GM23248 (cell line): Measurements from ENCODE around the gene SCLY. TPM values are rescaled to one million over a fixed set of nuclear protein-coding genes. Genes with fewer than 3 reads are reported as not detected.
"Not testable (repeated sequence)": the region's sequence is repeated elsewhere in the genome, so short reads cannot be mapped to it uniquely, and the experiment has no call there.

ENCODE experiments used
- DNase-seq: peaks from one replicate; pipeline ENCODE4 v3.0.0-alpha.2; 2015
- H2AFZ ChIP-seq: fragments of 200-600 bp; sonication (generic); 2 replicates; pipeline ENCODE4 v1.6.1; 2016; ENCODE audit warnings: antibody characterized with exemption
- H3F3A ChIP-seq: fragments of 200-600 bp; sonication (generic); 2 replicates; pipeline ENCODE4 v1.6.1; 2016; ENCODE audit warnings: mild to moderate bottlenecking, antibody characterized with exemption, mixed run types; ENCODE audit not compliant: insufficient read depth
- H3K27ac ChIP-seq: fragments of 200-600 bp; sonication (generic); 2 replicates; pipeline ENCODE4 v1.5.1; 2016; ENCODE audit warnings: mild to moderate bottlenecking
- H3K27me3 ChIP-seq: fragments of 200-600 bp; sonication (generic); replicated peaks from 2 replicates; pipeline ENCODE4 v1.6.1; 2016; ENCODE audit warnings: mild to moderate bottlenecking; ENCODE audit not compliant: insufficient read depth
- H3K36me3 ChIP-seq: fragments of 200-600 bp; sonication (generic); 2 replicates; pipeline ENCODE4 v1.6.1; 2016; ENCODE audit warnings: low read depth, mild to moderate bottlenecking
- H3K4me1 ChIP-seq: fragments of 200-600 bp; sonication (generic); 2 replicates; pipeline ENCODE4 v1.6.1; 2016; ENCODE audit warnings: mild to moderate bottlenecking; ENCODE audit not compliant: insufficient read depth
- H3K4me2 ChIP-seq: fragments of 200-600 bp; sonication (generic); one replicate; pipeline ENCODE4 v1.6.1; 2016; ENCODE audit warnings: mild to moderate bottlenecking; ENCODE audit not compliant: unreplicated experiment
- H3K4me3 ChIP-seq: fragments of 200-600 bp; sonication (generic); 2 replicates; pipeline ENCODE4 v1.5.1; 2016; ENCODE audit warnings: mild to moderate bottlenecking
- H3K79me2 ChIP-seq: fragments of 200-600 bp; sonication (generic); 2 replicates; pipeline ENCODE4 v1.6.1; 2016; ENCODE audit warnings: mild to moderate bottlenecking; ENCODE audit not compliant: insufficient read depth
- H3K9ac ChIP-seq: fragments of 200-600 bp; sonication (generic); 2 replicates; pipeline ENCODE4 v1.6.1; 2016; ENCODE audit warnings: mild to moderate bottlenecking
- H3K9me2 ChIP-seq: fragments of 200-600 bp; sonication (generic); 2 replicates; pipeline ENCODE4 v1.6.1; 2016; ENCODE audit warnings: mixed run types, mild to moderate bottlenecking, moderate library complexity; ENCODE audit not compliant: insufficient read depth
- H3K9me3 ChIP-seq: fragments of 200-600 bp; sonication (generic); one replicate; pipeline ENCODE4 v1.6.1; 2017; ENCODE audit warnings: low read depth
- H4K20me1 ChIP-seq: fragments of 200-600 bp; sonication (generic); 2 replicates; pipeline ENCODE4 v1.6.0; 2016; ENCODE audit not compliant: insufficient read depth
- EZH2 ChIP-seq: fragments of 200-600 bp; sonication (generic); IDR thresholded peaks from 2 replicates; pipeline ENCODE4 v1.6.1; 2018; ENCODE audit warnings: antibody characterized with exemption, mild to moderate bottlenecking; ENCODE audit not compliant: insufficient read depth, poor library complexity, severe bottlenecking
- EZH2phosphoT487 ChIP-seq: fragments of 200-600 bp; sonication (generic); IDR thresholded peaks from 2 replicates; pipeline ENCODE4 v1.6.1; 2018; ENCODE audit warnings: antibody characterized with exemption, moderate library complexity, mild to moderate bottlenecking, low read depth; ENCODE audit not compliant: insufficient read depth
- WGBS, 2 experiments: methylation state at CpG; one replicate each; pipeline ENCODE4 v1.1.6; 2015 to 2017; ENCODE audit warnings: low lambda C conversion rate in 2 of 2, low coverage in 1 of 2; ENCODE audit errors: missing lambda C conversion rate in 2 of 2; 5-methylcytosine and 5-hydroxymethylcytosine counted together
- in situ Hi-C: fragments of 300-500 bp; cut with MboI; formaldehyde crosslinking; loops from 2 replicates; pipeline ENCODE4 v1.15.0; 2020
- polyA plus RNA-seq: library from polyadenylated mRNA; unstranded; fragments of >200 nt; fragmentation: Nextera tagmentation; extraction: Ambion mirVana; gene quantifications from 2 replicates; pipeline ENCODE4 v1.2.1, GENCODE V29; 2016
- total RNA-seq: library from RNA; depleted of rRNA; stranded (reverse); fragments of >200 nt; shearing (Covaris generic); gene quantifications from 2 replicates; pipeline ENCODE4 v1.2.3, GENCODE V29; 2014

The SCLY gene
- total and polyA plus RNA-seq, 2 experiments from 2014 or later = 10.3 to 14.8 TPM

- Histone ChIP-seq H3K4me1 (peaks cover 5% of the 10 kb centered on the region; the same call in 1 of the 2 replicates), H3K27ac (no peak overlapping the region), H3K27me3 (no peaks in the 10 kb centered on the region), H3K9me2 (no peaks in the 10 kb centered on the region), H3K4me2 (no peak overlapping the region), H3K9me3 (no peaks in the 10 kb centered on the region), H3K9ac (no peak overlapping the region), H3K4me3 (no peak overlapping the region), H2AFZ (no peak overlapping the region), H3F3A (no peaks in the 10 kb centered on the region), H4K20me1 (no peaks in the 10 kb centered on the region), H3K36me3 (0 out of 2 replicates have a peak, but pooled peaks cover 5% of the 10 kb centered on the region), H3K79me2 (peaks cover 10% of the 10 kb centered on the region; the same call in 1 of the 2 replicates)
- in situ Hi-C loops = no loop called here
- TF ChIP-seq EZH2phosphoT487 (no peak), EZH2 (no peak)
- 87 to 90% methylated on average over 7 of the region's 7 CpGs for WGBS, 2 experiments
- DNase-seq = no peak
Measured at GRCh38 chr2:238064376-238064775, 3.6 kb downstream of the SCLY start.

GRCh38 chr2:238065071-238065846 lies 4.5 kb downstream of the SCLY start:
- no peak for TF ChIP-seq EZH2phosphoT487
- TF ChIP-seq EZH2 = no peak
- no peak overlapping the region for H2AFZ ChIP-seq
- no peak overlapping the region for H3K4me3 ChIP-seq
- no peaks in the 10 kb centered on the region for H4K20me1 ChIP-seq
- no peaks in the 10 kb centered on the region for H3K27me3 ChIP-seq
- H3K9me3 ChIP-seq = no peaks in the 10 kb centered on the region
- no peak overlapping the region for H3K9ac ChIP-seq
- H3K9me2 ChIP-seq = no peaks in the 10 kb centered on the region
- H3K36me3 ChIP-seq = 0 out of 2 replicates have a peak, but pooled peaks cover 5% of the 10 kb centered on the region
- DNase-seq = no peak
- H3K27ac ChIP-seq = no peak overlapping the region
- H3K4me1 ChIP-seq = peaks cover 5% of the 10 kb centered on the region; the same call in 1 of the 2 replicates
- H3F3A ChIP-seq = no peaks in the 10 kb centered on the region
- in situ Hi-C loops = no loop called here
- 87% methylated on average over 18 of the region's 18 CpGs for WGBS, 2 experiments
- H3K4me2 ChIP-seq = no peak overlapping the region
- peaks cover 10% of the 10 kb centered on the region; the same call in 1 of the 2 replicates for H3K79me2 ChIP-seq

GRCh38 chr2:238066218-238066617 lies 5.4 kb downstream of the SCLY start:
- DNase-seq = no peak
- Histone ChIP-seq H4K20me1 (no peaks in the 10 kb centered on the region), H3K4me2 (no peak overlapping the region), H3K36me3 (0 out of 2 replicates have a peak, but pooled peaks cover 5% of the 10 kb centered on the region), H3K9me3 (no peaks in the 10 kb centered on the region), H3K4me3 (no peak overlapping the region), H3F3A (no peaks in the 10 kb centered on the region), H3K4me1 (peaks cover 5% of the 10 kb centered on the region; the same call in 1 of the 2 replicates), H3K9me2 (no peaks in the 10 kb centered on the region), H3K79me2 (peaks cover 10% of the 10 kb centered on the region; the same call in 1 of the 2 replicates), H3K27me3 (no peaks in the 10 kb centered on the region), H3K9ac (no peak overlapping the region), H2AFZ (no peak overlapping the region), H3K27ac (no peak overlapping the region)
- no peak for TF ChIP-seq EZH2phosphoT487
- no peak for TF ChIP-seq EZH2
- 87 to 88% methylated on average over 9 of the region's 9 CpGs for WGBS, 2 experiments
- in situ Hi-C loops = no loop called here

- H4K20me1 ChIP-seq, H3F3A ChIP-seq, H3K9ac ChIP-seq, H3K79me2 ChIP-seq, H3K4me1 ChIP-seq, H3K27me3 ChIP-seq, H3K9me2 ChIP-seq, H2AFZ ChIP-seq, in situ Hi-C loops, DNase-seq, H3K36me3 ChIP-seq, H3K4me3 ChIP-seq, H3K27ac ChIP-seq, H3K9me3 ChIP-seq, H3K4me2 ChIP-seq: not testable (repeated sequence)
- WGBS, 2 experiments = 98 to 99% methylated on average over 7 of the region's 7 CpGs
Measured at GRCh38 chr2:238066718-238067117, 5.9 kb downstream of the SCLY start.
